K562 (cell line): ENCODE measurements around the gene MYADML2. TPM values are rescaled to one million over a fixed set of nuclear protein-coding genes. Genes with fewer than 3 reads are reported as not detected.

ENCODE experiments used
- BMI1 ChIP-seq: fragments of 150-350 bp; IDR thresholded peaks from 2 replicates; pipeline ENCODE4 v1.6.1; 2014; ENCODE audit warnings: low read length
- CCNT2 ChIP-seq: IDR thresholded peaks from 2 replicates; pipeline ENCODE4 v1.6.1; 2011; ENCODE audit warnings: borderline replicate concordance, low read depth, mild to moderate bottlenecking, moderate library complexity, mixed read lengths, low read length; ENCODE audit not compliant: insufficient read length; ENCODE audit errors: extremely low read depth
- FOXK1 ChIP-seq: sonication (generic); formaldehyde crosslinking; IDR thresholded peaks from 2 replicates; pipeline ENCODE4 v1.8.0; 2022; ENCODE audit warnings: missing genetic modification reagents, mild to moderate bottlenecking, borderline replicate concordance
- GATAD2B ChIP-seq: fragments of 450-650 bp; IDR thresholded peaks from 2 replicates; pipeline ENCODE4 v1.6.1; 2017; ENCODE audit warnings: mild to moderate bottlenecking, borderline replicate concordance
- MAFF ChIP-seq: IDR thresholded peaks from 2 replicates; pipeline ENCODE4 v1.6.1; 2012; ENCODE audit warnings: low read length, improper control_type of control experiment
- MYNN ChIP-seq, 2 experiments: sonication (generic); formaldehyde crosslinking in 1 of 2; IDR thresholded peaks; 2 replicates each; pipeline versions ENCODE4 v1.5.0 to v1.6.1; 2016 to 2020; ENCODE audit warnings: antibody characterized with exemption in 1 of 2, missing genetic modification reagents in 1 of 2
- NCOA4 ChIP-seq: fragments of 450-650 bp; IDR thresholded peaks from 2 replicates; pipeline ENCODE4 v1.6.1; 2018; ENCODE audit warnings: mild to moderate bottlenecking; ENCODE audit not compliant: partially characterized antibody
- NFXL1 ChIP-seq: fragments of 450-650 bp; formaldehyde crosslinking; IDR thresholded peaks from 2 replicates; pipeline ENCODE4 v1.4.0; 2021; ENCODE audit warnings: mild to moderate bottlenecking
- PHF8 ChIP-seq: fragments of 200-600 bp; sonication (generic); IDR thresholded peaks from 2 replicates; pipeline ENCODE4 v1.6.1; 2012; ENCODE audit warnings: mixed run types, mild to moderate bottlenecking, inconsistent platforms, low read length, moderate library complexity, borderline replicate concordance
- TAF1 ChIP-seq: IDR thresholded peaks from 2 replicates; pipeline ENCODE4 v1.6.1; 2011; ENCODE audit warnings: mild to moderate bottlenecking, low read length, moderate library complexity; ENCODE audit not compliant: insufficient read depth, control insufficient read depth, severe bottlenecking; ENCODE audit errors: extremely low read depth
- TRIM28 ChIP-seq: fragments of 450-650 bp; IDR thresholded peaks from 2 replicates; pipeline ENCODE4 v1.6.1; 2017
- U2AF2 ChIP-seq: fragments of 200-400 bp; formaldehyde crosslinking; optimal IDR thresholded peaks from 2 replicates; pipeline ENCODE3; 2017; ENCODE audit warnings: low read depth, mild to moderate bottlenecking, low read length
- ZBTB43 ChIP-seq: sonication (generic); formaldehyde crosslinking; IDR thresholded peaks from 2 replicates; pipeline ENCODE4 v1.8.0; 2023; ENCODE audit warnings: mild to moderate bottlenecking, missing genetic modification reagents
- ZKSCAN3 ChIP-seq: fragments of 250-450 bp; sonication (Bioruptor Pico); IDR thresholded peaks from 2 replicates; pipeline ENCODE4 v1.4.0; 2020
- ZNF639 ChIP-seq, 2 experiments: fragments of 200-800 bp in 1 of 2; sonication (Bioruptor generic) in 1 of 2; sonication (generic) in 1 of 2; formaldehyde crosslinking in 1 of 2; IDR thresholded peaks in 1 of 2; conservative IDR thresholded peaks in 1 of 2; 2 replicates each; pipeline versions ENCODE4 v1.5.0 to v1.6.1; 2016 to 2020; ENCODE audit warnings: missing compliant biosample characterization in 1 of 2, missing genetic modification characterization in 1 of 2, missing genetic modification reagents in 1 of 2
- polyA plus RNA-seq, 8 experiments: library from polyadenylated mRNA; depleted of rRNA in 4 of 8; stranded (reverse) in 5 of 8; unstranded in 3 of 8; fragments of >200 nt; fragmentation: Nextera tagmentation in 2 of 8; fragmentation: Illumina TruSeq in 1 of 8; extraction: Ambion mirVana in 2 of 8; extraction: Trizol in 1 of 8; gene quantifications; 2 replicates each; pipeline versions ENCODE4 v1.2.1 to v1.2.3, GENCODE V29; 2011 to 2014; ENCODE audit warnings: inconsistent platforms in 1 of 8, missing spikeins in 1 of 8
- total RNA-seq, 7 experiments: library from RNA; depleted of rRNA in 6 of 7; stranded (reverse); fragments of >200 nt in 6 of 7; fragmentation: Illumina TruSeq in 2 of 7; extraction: Trizol in 2 of 7; gene quantifications; 2 replicates each; pipeline versions ENCODE4 v1.2.1 to v1.2.3, GENCODE V29; 2011 to 2021; ENCODE audit warnings: low replicate concordance in 1 of 7
- TF ChIP-seq, protein P1 (sequence below), 3 experiments: IDR thresholded peaks in 2 of 3; conservative IDR thresholded peaks in 1 of 3; 2 replicates each; pipeline ENCODE4 v1.5.1; 2011 to 2012; ENCODE audit warnings: low read length in 3 of 3, mild to moderate bottlenecking in 3 of 3, control low read depth in 2 of 3, improper control_type of control experiment in 1 of 3, inconsistent platforms in 1 of 3, low read depth in 1 of 3, mixed read lengths in 1 of 3, moderate library complexity in 1 of 3; ENCODE audit not compliant: insufficient read depth in 2 of 3
- TF ChIP-seq, protein P2 (sequence below), 2 experiments: IDR thresholded peaks in 1 of 2; conservative IDR thresholded peaks in 1 of 2; 2 replicates each; pipeline ENCODE4 v1.6.1; 2016; ENCODE audit warnings: low read depth in 2 of 2, mild to moderate bottlenecking in 1 of 2, missing compliant biosample characterization in 1 of 2, missing genetic modification characterization in 1 of 2, moderate library complexity in 1 of 2

The MYADML2 gene
- total and polyA plus RNA-seq, 9 of the 15 experiments (the other 6 are each of a cell fraction or from before 2014, with no cell fraction given), result not detected

DNA sequence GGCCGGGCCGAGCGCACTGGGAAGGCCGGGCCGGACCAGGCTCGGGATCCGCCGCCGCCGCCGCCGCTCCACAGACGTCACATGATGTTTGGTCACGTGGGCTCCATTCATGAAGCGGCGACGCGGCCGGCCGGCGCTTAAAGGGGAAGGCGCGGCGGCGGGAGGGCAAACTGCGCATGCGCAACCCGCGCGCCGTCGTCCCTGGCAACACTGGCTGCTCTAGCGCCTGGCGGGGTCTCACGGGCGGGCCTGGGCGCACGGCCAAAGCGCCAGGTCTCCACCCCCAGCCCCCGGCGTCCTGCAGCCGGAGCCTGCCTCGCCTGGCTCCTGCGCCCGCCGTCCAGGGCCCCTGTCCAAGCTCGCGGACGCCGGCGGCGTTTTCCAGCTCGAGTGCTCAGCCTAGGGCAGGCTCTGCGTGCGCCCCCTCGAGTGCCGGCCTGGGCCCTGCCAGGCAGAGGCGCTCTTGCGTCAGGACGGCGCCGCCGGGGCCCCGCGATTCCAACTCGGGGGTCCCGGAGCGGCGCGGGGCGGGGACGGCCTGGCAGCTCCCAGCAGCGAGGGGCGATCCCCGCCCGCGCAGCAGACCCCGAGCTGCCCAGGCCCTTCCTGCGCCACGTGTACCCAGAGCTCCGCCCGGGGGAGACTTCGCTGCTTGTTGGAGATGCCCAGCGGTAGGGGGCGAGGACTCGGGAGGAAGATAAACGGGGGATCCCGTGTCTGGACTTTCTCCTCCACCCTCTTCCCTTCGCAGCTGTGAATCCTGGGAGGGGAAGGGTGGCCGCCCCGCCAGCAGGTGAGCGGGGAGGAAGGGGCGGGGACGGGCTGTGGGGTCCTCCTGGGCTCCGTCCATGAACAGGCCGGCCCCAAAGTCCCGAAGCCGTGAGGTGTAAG is 19.1 kb downstream of the MYADML2 start, which contains the start of gene MAFG (continued):
- TF ChIP-seq ZNF639 (CRISPR knock-in tag; conservative IDR thresholded peaks at IDR 0.05 in 1 of 2, IDR thresholded peaks at IDR 0.05 in 1 of 2) (0 out of 4 replicates have a peak, but pooled peaks of 1 of the 2 experiments have one; percentile 36), FOXK1 (CRISPR knock-in tag) (peak; percentile 83; the same call in 1 of the 2 replicates), PHF8 (peak; percentile 52; the same call in 1 of the 2 replicates), ZKSCAN3 (no peak), TRIM28 (no peak), NFXL1 (no peak), MYNN (IDR thresholded peaks at IDR 0.05) (no peak), MYNN (CRISPR knock-in tag; IDR thresholded peaks at IDR 0.05) (no peak), MAFF (no peak), U2AF2 (no peak), BMI1 (peak; percentile 73), TAF1 (peak; percentile 51), ZBTB43 (CRISPR knock-in tag) (peak; percentile 86; the same call in 1 of the 2 replicates), CCNT2 (peak; percentile 79), NCOA4 (no peak), GATAD2B (peak; percentile 67; the same call in 1 of the 2 replicates)
- TF ChIP-seq, protein P1, sequence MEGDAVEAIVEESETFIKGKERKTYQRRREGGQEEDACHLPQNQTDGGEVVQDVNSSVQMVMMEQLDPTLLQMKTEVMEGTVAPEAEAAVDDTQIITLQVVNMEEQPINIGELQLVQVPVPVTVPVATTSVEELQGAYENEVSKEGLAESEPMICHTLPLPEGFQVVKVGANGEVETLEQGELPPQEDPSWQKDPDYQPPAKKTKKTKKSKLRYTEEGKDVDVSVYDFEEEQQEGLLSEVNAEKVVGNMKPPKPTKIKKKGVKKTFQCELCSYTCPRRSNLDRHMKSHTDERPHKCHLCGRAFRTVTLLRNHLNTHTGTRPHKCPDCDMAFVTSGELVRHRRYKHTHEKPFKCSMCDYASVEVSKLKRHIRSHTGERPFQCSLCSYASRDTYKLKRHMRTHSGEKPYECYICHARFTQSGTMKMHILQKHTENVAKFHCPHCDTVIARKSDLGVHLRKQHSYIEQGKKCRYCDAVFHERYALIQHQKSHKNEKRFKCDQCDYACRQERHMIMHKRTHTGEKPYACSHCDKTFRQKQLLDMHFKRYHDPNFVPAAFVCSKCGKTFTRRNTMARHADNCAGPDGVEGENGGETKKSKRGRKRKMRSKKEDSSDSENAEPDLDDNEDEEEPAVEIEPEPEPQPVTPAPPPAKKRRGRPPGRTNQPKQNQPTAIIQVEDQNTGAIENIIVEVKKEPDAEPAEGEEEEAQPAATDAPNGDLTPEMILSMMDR (IDR thresholded peaks at IDR 0.05 in 2 of 3, conservative IDR thresholded peaks at IDR 0.05 in 1 of 3; ENCODE audit: insufficient read depth in 2 of 3, low read depth in 1 of 3, low read length in 3 of 3), result peak; percentile 60 to 85 (median 64)
- TF ChIP-seq, protein P2, sequence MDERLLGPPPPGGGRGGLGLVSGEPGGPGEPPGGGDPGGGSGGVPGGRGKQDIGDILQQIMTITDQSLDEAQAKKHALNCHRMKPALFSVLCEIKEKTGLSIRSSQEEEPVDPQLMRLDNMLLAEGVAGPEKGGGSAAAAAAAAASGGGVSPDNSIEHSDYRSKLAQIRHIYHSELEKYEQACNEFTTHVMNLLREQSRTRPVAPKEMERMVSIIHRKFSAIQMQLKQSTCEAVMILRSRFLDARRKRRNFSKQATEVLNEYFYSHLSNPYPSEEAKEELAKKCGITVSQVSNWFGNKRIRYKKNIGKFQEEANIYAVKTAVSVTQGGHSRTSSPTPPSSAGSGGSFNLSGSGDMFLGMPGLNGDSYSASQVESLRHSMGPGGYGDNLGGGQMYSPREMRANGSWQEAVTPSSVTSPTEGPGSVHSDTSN (CRISPR knock-in tag; IDR thresholded peaks at IDR 0.05; ENCODE audit: low read depth), result no peak
- TF ChIP-seq, protein P2 (tag; conservative IDR thresholded peaks at IDR 0.05; ENCODE audit: low read depth), result no peak
